IPS DF 6.9 (cell line): ENCODE results near the gene KAZN.

Experiments
- DNase-seq: peaks from one replicate; pipeline ENCODE4 v3.0.0-alpha.2; 2013; ENCODE audit warnings: low read depth, low spot score
- H3K27ac ChIP-seq: one replicate; pipeline ENCODE4 v1.5.1; 2013; ENCODE audit warnings: low read length, control low read depth
- H3K27me3 ChIP-seq: 2 replicates; pipeline ENCODE4 v1.6.1; 2013; ENCODE audit warnings: mild to moderate bottlenecking, low read length; ENCODE audit not compliant: control insufficient read depth, insufficient read depth
- H3K36me3 ChIP-seq: 2 replicates; pipeline ENCODE4 v1.6.1; 2013; ENCODE audit warnings: low read length; ENCODE audit not compliant: control insufficient read depth, insufficient read depth
- H3K4me1 ChIP-seq: 2 replicates; pipeline ENCODE4 v1.6.1; 2013; ENCODE audit warnings: low read length; ENCODE audit not compliant: control insufficient read depth, insufficient read depth
- H3K4me3 ChIP-seq: 2 replicates; pipeline ENCODE4 v1.5.1; 2013; ENCODE audit warnings: mild to moderate bottlenecking, low read length
- H3K9me3 ChIP-seq: 2 replicates; pipeline ENCODE4 v1.6.1; 2013; ENCODE audit warnings: low read length, inconsistent platforms; ENCODE audit not compliant: control insufficient read depth, insufficient read depth
- WGBS: extraction: QIAGEN DNeasy Blood & Tissue Kit; methylation state at CpG from one replicate; pipeline ENCODE4 v1.1.7; 2013; ENCODE audit warnings: mixed read lengths, missing lambda C conversion rate; ENCODE audit not compliant: insufficient read length, insufficient coverage; 5-methylcytosine and 5-hydroxymethylcytosine counted together

The KAZN gene

DNA sequence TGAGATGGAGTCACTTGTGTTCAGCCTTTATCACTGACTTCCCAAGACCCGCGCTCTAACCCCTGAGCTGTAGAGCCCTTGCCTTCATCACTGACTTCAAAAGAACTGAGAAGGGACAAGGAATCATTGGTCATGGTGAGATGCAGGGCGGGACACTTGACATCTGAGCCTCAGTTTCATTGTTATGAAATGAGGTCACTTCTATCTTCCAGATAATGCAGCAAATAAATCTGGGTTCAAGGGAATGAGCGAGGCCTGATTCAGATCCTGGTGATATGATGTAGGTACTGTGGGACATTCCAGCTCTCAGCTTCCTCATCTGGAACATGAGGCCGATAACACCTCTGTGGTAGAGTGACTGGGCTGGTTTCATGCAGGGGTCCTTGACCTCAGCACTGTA is 13.8 kb downstream of the KAZN start:
- H3K9me3 ChIP-seq, result no peaks in the 10 kb centered on the region
- no peak overlapping the region for H3K4me3 ChIP-seq
- H3K27me3 ChIP-seq, result no peaks in the 10 kb centered on the region
- no peaks in the 10 kb centered on the region for H3K36me3 ChIP-seq
- no peaks in the 10 kb centered on the region for H3K4me1 ChIP-seq
- H3K27ac ChIP-seq, result no peak overlapping the region
- DNase-seq, result no peak
- no CpG with 5 or more reads among the region's 5 CpGs for WGBS

GRCh38 chr1:14613926-14614325 is 15.4 kb downstream of the KAZN start:
- WGBS, result no CpG with 5 or more reads among the region's 3 CpGs
- Histone ChIP-seq H3K9me3 (no peaks in the 10 kb centered on the region), H3K4me3 (no peak overlapping the region), H3K27ac (no peak overlapping the region), H3K4me1 (no peaks in the 10 kb centered on the region), H3K27me3 (no peaks in the 10 kb centered on the region), H3K36me3 (no peaks in the 10 kb centered on the region)
- no peak for DNase-seq

DNA sequence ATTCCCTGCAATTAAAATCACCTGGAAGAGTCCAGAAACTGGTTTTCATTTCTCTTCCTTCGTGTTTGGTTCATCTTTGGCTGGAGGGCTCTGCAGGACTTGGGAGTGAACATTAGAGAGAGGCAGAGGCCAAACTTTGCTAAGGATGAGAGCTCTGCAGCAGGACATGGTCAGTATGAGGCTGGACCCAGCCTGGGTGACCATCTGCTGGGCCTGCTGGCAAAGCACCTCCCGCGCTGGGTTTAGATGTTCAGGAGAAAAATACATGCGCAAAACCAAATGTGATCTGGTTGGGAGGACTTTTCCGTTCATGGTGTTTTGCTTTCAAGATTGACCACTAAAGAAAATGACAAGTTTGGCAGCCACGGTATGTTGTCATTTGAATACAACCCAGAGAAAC is 15.9 kb downstream of the KAZN start:
- H3K9me3 ChIP-seq, result no peaks in the 10 kb centered on the region
- DNase-seq, result no peak
- H3K4me3 ChIP-seq, result no peak overlapping the region
- no peaks in the 10 kb centered on the region for H3K36me3 ChIP-seq
- H3K27ac ChIP-seq, result no peak overlapping the region
- H3K27me3 ChIP-seq, result no peaks in the 10 kb centered on the region
- no peaks in the 10 kb centered on the region for H3K4me1 ChIP-seq
- WGBS, result no CpG with 5 or more reads among the region's 6 CpGs

GRCh38 chr1:14615549-14616218 is 17.2 kb downstream of the KAZN start:
- whole genome bisulfite sequencing, result no CpG with 5 or more reads among the region's 12 CpGs
- Histone ChIP-seq H3K27me3 (no peaks in the 10 kb centered on the region), H3K4me3 (no peak overlapping the region)

GRCh38 chr1:14616632-14617396 is 18.3 kb downstream of the KAZN start:
- H3K4me1 ChIP-seq, result no peaks in the 10 kb centered on the region
- H3K36me3 ChIP-seq, result no peaks in the 10 kb centered on the region
- no peaks in the 10 kb centered on the region for H3K27me3 ChIP-seq
- no peak overlapping the region for H3K4me3 ChIP-seq
- WGBS, result no CpG with 5 or more reads among the region's 11 CpGs
- DNase-seq, result no peak
- no peak overlapping the region for H3K27ac ChIP-seq
- no peaks in the 10 kb centered on the region for H3K9me3 ChIP-seq

More at GRCh38 chr1:14615549-14616218, 17.2 kb downstream of the KAZN start:
- no peak for DNase-seq
- H3K36me3 ChIP-seq, result no peaks in the 10 kb centered on the region
- no peak overlapping the region for H3K27ac ChIP-seq
- H3K9me3 ChIP-seq, result no peaks in the 10 kb centered on the region
- H3K4me1 ChIP-seq, result no peaks in the 10 kb centered on the region

DNA sequence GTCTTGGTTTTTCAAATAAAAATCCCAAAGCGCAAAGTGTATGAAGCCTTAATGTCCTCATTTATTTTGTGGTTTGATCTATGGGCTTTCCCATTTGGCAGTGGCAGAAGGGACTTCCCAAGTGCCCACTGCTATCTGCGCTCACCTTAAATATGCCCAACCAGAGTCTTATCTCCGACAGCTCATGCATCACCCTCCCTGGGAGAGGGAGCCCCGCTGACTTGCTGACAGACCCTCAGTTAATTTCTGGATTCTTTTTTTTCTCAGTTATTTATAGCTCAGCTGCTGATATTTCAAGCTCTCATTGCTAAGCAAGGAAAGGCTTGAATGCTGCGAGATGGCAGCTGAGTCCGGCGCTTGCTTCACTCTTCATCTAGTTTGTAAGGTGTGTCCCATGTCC is 19.3 kb downstream of the KAZN start:
- H3K4me1 ChIP-seq, result no peaks in the 10 kb centered on the region
- H3K27me3 ChIP-seq, result no peaks in the 10 kb centered on the region
- H3K9me3 ChIP-seq, result no peaks in the 10 kb centered on the region
- H3K4me3 ChIP-seq, result no peak overlapping the region
- no peaks in the 10 kb centered on the region for H3K36me3 ChIP-seq
- no peak for DNase-seq
- H3K27ac ChIP-seq, result no peak overlapping the region
- no CpG with 5 or more reads among the region's 7 CpGs for WGBS

DNA sequence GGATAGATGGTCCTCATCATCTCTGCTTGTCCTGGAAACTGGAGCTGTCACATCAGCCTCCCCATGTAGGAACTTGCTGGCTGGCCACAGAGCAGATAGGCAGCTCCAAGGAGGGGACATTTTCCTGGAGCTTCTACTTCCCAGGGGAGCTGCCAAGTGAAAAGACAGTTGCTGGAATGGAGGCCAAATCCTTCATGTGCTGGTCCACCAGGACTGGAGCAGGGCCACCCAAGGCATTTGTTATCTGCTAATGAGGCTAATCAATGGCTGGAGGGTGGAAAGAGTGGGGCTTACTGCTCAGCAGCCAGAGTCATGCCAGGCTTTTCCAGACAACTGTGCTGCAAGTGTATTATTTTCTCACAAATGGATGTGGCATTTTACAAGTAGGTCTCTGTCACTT is 22.5 kb downstream of the KAZN start:
- DNase-seq, result no peak
- H3K36me3 ChIP-seq, result no peaks in the 10 kb centered on the region
- no peaks in the 10 kb centered on the region for H3K4me1 ChIP-seq
- H3K9me3 ChIP-seq, result no peaks in the 10 kb centered on the region
- H3K4me3 ChIP-seq, result no peak overlapping the region
- H3K27me3 ChIP-seq, result no peaks in the 10 kb centered on the region
- no peak overlapping the region for H3K27ac ChIP-seq

- H3K27me3 ChIP-seq, result no peaks in the 10 kb centered on the region
- no peaks in the 10 kb centered on the region for H3K36me3 ChIP-seq
- WGBS, result no CpG with 5 or more reads among the region's 2 CpGs
- H3K9me3 ChIP-seq, result no peaks in the 10 kb centered on the region
- no peak for DNase-seq
- H3K27ac ChIP-seq, result no peak overlapping the region
- H3K4me3 ChIP-seq, result no peak overlapping the region
- no peaks in the 10 kb centered on the region for H3K4me1 ChIP-seq
Observed at GRCh38 chr1:14623090-14623489, 24.6 kb downstream of the KAZN start.

GRCh38 chr1:14624941-14625340 is 26.5 kb downstream of the KAZN start:
- Histone ChIP-seq H3K4me3 (no peak overlapping the region), H3K9me3 (no peaks in the 10 kb centered on the region), H3K27ac (no peak overlapping the region), H3K4me1 (no peaks in the 10 kb centered on the region), H3K36me3 (no peaks in the 10 kb centered on the region), H3K27me3 (no peaks in the 10 kb centered on the region)
- no CpG with 5 or more reads among the region's 7 CpGs for WGBS
- DNase-seq, result no peak

DNA sequence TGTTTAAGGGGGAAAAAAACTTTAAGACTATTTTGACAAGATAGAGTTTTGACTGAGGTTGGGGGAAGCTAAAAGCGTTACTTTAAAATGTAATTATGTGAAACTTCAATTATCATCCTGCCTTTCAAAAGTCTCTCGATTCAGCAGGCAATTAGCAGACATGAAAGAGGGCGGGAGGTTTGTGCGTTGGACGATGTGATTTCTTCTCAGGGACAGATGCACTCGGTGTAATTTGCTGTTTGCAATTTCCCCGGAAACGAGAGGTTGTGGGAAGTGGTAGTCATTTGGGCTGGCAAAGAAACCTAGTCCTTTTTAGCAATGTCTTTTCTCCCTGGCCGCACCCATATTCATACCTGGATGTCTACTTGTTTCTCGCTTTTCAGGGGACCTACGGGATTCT is 27.1 kb downstream of the KAZN start:
- no peaks in the 10 kb centered on the region for H3K4me1 ChIP-seq
- no CpG with 5 or more reads among the region's 11 CpGs for WGBS
- no peaks in the 10 kb centered on the region for H3K9me3 ChIP-seq
- DNase-seq, result no peak
- H3K4me3 ChIP-seq, result no peak overlapping the region
- H3K36me3 ChIP-seq, result no peaks in the 10 kb centered on the region
- no peak overlapping the region for H3K27ac ChIP-seq
- no peaks in the 10 kb centered on the region for H3K27me3 ChIP-seq

DNA sequence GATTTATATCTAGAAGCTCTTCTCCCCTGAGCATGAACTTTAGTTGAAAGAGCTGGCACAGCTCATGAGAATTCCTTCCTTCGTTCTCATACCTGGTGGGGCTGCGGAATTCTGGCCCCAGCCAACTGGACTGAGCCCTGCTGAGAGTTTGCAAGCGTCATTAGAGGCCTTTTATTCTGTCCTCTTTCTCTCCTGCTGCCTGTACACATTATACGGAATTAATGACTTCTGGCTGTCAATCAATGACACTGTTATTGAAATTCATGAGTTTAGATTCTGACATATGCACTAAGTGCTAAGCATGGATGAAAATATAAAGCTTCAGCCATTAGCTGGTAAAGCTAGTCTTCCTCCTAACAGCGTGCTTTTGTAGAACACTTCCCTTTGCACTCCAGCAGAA is 27.5 kb downstream of the KAZN start:
- Histone ChIP-seq H3K4me1 (no peaks in the 10 kb centered on the region), H3K9me3 (no peaks in the 10 kb centered on the region), H3K4me3 (no peak overlapping the region), H3K27me3 (no peaks in the 10 kb centered on the region), H3K27ac (no peak overlapping the region), H3K36me3 (no peaks in the 10 kb centered on the region)
- DNase-seq, result no peak
- WGBS, result no CpG with 5 or more reads among the region's 5 CpGs
